SK-N-SH treated with all-trans-retinoic acid at 6 μM for 48 hours (cell line): ENCODE data around the gene RS1.

Experiments
- ARNTL ChIP-seq: fragments of 450-650 bp; formaldehyde crosslinking; IDR thresholded peaks from 2 replicates; pipeline ENCODE4 v1.5.0; 2020; ENCODE audit warnings: low read depth, mild to moderate bottlenecking, moderate library complexity, borderline replicate concordance
- GLIS3 ChIP-seq: fragments of 250-450 bp; sonication (Bioruptor Pico); IDR thresholded peaks from 2 replicates; pipeline ENCODE4 v1.5.0; 2020; ENCODE audit warnings: mild to moderate bottlenecking, moderate library complexity
- ISL1 ChIP-seq: fragments of 250-450 bp; sonication (Bioruptor Pico); IDR thresholded peaks from 2 replicates; pipeline ENCODE4 v2.1.2; 2022; ENCODE audit warnings: mild to moderate bottlenecking, moderate library complexity
- OSR1 ChIP-seq: fragments of 250-450 bp; sonication (Bioruptor Pico); IDR thresholded peaks from 2 replicates; pipeline ENCODE4 v1.8.0; 2022; ENCODE audit warnings: moderate library complexity, mild to moderate bottlenecking, inconsistent platforms
- POU6F1 ChIP-seq: fragments of 250-450 bp; sonication (Bioruptor Pico); IDR thresholded peaks from 2 replicates; pipeline ENCODE4 v1.8.0; 2021; ENCODE audit warnings: low read depth, mild to moderate bottlenecking, moderate library complexity, borderline replicate concordance
- RARB ChIP-seq: fragments of 250-450 bp; sonication (Bioruptor Pico); IDR thresholded peaks from 2 replicates; pipeline ENCODE4 v1.8.0; 2021; ENCODE audit warnings: mild to moderate bottlenecking, moderate library complexity
- ZFP3 ChIP-seq: fragments of 250-450 bp; sonication (Bioruptor Pico); IDR thresholded peaks from 2 replicates; pipeline ENCODE4 v1.5.0; 2020; ENCODE audit warnings: mild to moderate bottlenecking, moderate library complexity
- ZFP30 ChIP-seq: fragments of 450-650 bp; formaldehyde crosslinking; IDR thresholded peaks from 2 replicates; pipeline ENCODE4 v1.5.0; 2022; ENCODE audit warnings: mild to moderate bottlenecking, moderate library complexity
- ZNF70 ChIP-seq: fragments of 450-650 bp; formaldehyde crosslinking; IDR thresholded peaks from 2 replicates; pipeline ENCODE4 v1.5.0; 2020; ENCODE audit warnings: mild to moderate bottlenecking, moderate library complexity
- TF ChIP-seq, protein P1 (sequence below): fragments of 250-450 bp; sonication (Bioruptor Pico); IDR thresholded peaks from 2 replicates; pipeline ENCODE4 v1.8.0; 2020; ENCODE audit warnings: mild to moderate bottlenecking, moderate library complexity, borderline replicate concordance
- TF ChIP-seq, protein P2 (sequence below): fragments of 250-450 bp; sonication (Bioruptor Pico); IDR thresholded peaks from 2 replicates; pipeline ENCODE4 v1.5.1; 2021; ENCODE audit warnings: mild to moderate bottlenecking, moderate library complexity
- TF ChIP-seq, protein P3 (sequence below): fragments of 250-450 bp; sonication (Bioruptor Pico); IDR thresholded peaks from 2 replicates; pipeline ENCODE4 v1.5.1; 2020; ENCODE audit warnings: low read depth, mild to moderate bottlenecking, moderate library complexity
- TF ChIP-seq, protein P4 (sequence below): fragments of 250-450 bp; sonication (Bioruptor Pico); IDR thresholded peaks from 2 replicates; pipeline ENCODE4 v1.5.0; 2020; ENCODE audit warnings: mild to moderate bottlenecking, moderate library complexity

- TF ChIP-seq, protein P1, sequence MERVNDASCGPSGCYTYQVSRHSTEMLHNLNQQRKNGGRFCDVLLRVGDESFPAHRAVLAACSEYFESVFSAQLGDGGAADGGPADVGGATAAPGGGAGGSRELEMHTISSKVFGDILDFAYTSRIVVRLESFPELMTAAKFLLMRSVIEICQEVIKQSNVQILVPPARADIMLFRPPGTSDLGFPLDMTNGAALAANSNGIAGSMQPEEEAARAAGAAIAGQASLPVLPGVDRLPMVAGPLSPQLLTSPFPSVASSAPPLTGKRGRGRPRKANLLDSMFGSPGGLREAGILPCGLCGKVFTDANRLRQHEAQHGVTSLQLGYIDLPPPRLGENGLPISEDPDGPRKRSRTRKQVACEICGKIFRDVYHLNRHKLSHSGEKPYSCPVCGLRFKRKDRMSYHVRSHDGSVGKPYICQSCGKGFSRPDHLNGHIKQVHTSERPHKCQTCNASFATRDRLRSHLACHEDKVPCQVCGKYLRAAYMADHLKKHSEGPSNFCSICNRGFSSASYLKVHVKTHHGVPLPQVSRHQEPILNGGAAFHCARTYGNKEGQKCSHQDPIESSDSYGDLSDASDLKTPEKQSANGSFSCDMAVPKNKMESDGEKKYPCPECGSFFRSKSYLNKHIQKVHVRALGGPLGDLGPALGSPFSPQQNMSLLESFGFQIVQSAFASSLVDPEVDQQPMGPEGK = no peak
- TF ChIP-seq, protein P2, sequence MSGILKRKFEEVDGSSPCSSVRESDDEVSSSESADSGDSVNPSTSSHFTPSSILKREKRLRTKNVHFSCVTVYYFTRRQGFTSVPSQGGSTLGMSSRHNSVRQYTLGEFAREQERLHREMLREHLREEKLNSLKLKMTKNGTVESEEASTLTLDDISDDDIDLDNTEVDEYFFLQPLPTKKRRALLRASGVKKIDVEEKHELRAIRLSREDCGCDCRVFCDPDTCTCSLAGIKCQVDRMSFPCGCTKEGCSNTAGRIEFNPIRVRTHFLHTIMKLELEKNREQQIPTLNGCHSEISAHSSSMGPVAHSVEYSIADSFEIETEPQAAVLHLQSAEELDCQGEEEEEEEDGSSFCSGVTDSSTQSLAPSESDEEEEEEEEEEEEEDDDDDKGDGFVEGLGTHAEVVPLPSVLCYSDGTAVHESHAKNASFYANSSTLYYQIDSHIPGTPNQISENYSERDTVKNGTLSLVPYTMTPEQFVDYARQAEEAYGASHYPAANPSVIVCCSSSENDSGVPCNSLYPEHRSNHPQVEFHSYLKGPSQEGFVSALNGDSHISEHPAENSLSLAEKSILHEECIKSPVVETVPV (CRISPR knock-in tag) = no peak
- no peak for TF ChIP-seq ZFP30 (CRISPR knock-in tag)
- TF ChIP-seq, protein P3, sequence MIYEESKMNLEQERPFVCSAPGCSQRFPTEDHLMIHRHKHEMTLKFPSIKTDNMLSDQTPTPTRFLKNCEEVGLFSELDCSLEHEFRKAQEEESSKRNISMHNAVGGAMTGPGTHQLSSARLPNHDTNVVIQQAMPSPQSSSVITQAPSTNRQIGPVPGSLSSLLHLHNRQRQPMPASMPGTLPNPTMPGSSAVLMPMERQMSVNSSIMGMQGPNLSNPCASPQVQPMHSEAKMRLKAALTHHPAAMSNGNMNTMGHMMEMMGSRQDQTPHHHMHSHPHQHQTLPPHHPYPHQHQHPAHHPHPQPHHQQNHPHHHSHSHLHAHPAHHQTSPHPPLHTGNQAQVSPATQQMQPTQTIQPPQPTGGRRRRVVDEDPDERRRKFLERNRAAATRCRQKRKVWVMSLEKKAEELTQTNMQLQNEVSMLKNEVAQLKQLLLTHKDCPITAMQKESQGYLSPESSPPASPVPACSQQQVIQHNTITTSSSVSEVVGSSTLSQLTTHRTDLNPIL (CRISPR knock-in tag) = no peak
- TF ChIP-seq ZFP3 (CRISPR knock-in tag) = no peak
- no peak for TF ChIP-seq RARB (CRISPR knock-in tag)
- no peak for TF ChIP-seq ISL1
- no peak for TF ChIP-seq ZNF70
- TF ChIP-seq, protein P4, sequence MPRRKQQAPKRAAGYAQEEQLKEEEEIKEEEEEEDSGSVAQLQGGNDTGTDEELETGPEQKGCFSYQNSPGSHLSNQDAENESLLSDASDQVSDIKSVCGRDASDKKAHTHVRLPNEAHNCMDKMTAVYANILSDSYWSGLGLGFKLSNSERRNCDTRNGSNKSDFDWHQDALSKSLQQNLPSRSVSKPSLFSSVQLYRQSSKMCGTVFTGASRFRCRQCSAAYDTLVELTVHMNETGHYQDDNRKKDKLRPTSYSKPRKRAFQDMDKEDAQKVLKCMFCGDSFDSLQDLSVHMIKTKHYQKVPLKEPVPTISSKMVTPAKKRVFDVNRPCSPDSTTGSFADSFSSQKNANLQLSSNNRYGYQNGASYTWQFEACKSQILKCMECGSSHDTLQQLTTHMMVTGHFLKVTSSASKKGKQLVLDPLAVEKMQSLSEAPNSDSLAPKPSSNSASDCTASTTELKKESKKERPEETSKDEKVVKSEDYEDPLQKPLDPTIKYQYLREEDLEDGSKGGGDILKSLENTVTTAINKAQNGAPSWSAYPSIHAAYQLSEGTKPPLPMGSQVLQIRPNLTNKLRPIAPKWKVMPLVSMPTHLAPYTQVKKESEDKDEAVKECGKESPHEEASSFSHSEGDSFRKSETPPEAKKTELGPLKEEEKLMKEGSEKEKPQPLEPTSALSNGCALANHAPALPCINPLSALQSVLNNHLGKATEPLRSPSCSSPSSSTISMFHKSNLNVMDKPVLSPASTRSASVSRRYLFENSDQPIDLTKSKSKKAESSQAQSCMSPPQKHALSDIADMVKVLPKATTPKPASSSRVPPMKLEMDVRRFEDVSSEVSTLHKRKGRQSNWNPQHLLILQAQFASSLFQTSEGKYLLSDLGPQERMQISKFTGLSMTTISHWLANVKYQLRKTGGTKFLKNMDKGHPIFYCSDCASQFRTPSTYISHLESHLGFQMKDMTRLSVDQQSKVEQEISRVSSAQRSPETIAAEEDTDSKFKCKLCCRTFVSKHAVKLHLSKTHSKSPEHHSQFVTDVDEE = no peak
- no peak for TF ChIP-seq OSR1 (CRISPR knock-in tag)
- no peak for TF ChIP-seq ARNTL (CRISPR knock-in tag)
- no peak for TF ChIP-seq GLIS3 (CRISPR knock-in tag)
- TF ChIP-seq POU6F1 (CRISPR knock-in tag) = no peak
Observed at GRCh38 chrX:18674417-18674787, 2.5 kb upstream of the RS1 start.
